ENCODE data around the gene PLEKHD1.
"Not testable (repeated sequence)": the region's sequence is repeated elsewhere in the genome, so short reads cannot be mapped to it uniquely, and the experiment has no call there.

Gene PLEKHD1

DNA sequence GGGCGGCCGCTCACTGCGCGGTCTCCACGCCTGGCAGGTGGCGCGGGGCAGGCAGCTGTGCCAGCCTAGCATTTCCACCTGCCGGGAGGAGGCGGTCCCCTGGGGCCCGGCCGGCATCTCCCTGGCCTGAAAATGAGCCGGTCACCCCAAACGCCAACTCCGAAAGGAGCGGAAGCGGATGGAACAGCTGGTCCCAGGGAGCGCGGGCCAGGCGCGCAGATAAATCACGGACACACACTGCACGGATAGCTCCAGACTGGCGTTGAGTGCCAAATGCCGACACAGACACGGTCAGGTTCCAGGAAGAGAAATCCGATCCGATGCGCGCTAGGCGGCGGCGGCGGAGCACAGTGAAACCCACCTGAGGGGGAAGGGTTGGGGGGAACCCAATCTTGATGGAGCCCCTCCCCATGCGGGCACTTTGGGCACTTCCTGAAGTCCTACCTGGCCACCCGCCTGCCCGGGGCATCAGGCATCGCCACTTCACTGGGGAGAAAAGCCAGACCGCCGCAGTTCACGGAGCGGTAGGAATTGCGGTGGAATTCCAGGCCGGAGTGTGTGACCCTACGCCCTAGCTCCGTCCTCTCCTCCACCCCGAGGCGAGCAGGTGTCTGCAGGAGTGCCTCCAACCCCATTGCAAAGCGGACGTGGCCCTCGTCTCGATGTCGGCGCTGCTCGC is 624 bp upstream of the PLEKHD1 start:
- no peak for DNase-seq

DNA sequence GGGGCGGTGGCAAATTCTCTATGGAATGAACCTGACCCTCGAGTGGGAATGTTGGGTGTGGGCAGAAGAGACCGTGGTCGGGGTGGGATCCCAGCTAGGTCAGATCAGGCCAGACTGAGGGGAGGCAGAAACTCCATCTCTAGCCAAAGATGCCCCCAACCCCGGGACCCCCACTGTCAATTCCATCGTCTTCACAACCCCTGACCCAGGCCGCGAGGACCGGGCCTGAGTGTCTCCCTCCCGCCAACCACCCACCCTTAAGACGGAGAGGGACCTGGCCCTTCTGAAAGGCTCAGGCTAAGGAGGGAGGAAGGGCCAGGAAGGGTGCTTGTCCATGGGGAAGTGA is 760 bp downstream of the PLEKHD1 start:
- DNase-seq: no peak

DNA sequence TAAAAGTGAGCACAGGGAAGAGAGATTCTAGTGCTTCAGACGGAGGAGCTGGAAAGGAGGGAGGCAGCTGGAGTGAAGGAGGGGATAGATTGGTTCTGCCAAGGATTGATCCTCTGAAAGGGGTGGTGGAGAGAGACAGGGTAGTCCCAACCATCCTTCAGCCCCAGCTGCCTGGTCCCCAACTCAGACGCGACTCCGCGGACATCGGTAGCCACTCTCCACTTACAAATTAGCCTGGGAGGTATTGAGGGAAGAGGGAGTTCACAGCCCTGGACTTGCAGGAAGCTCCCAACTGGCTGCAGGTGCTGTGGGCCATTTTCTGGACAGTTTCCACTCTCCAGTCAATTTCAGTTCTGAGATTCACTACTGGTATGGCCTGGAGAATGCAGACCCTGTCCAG is 1.2 kb downstream of the PLEKHD1 start:
- DNase-seq: no peak

DNA sequence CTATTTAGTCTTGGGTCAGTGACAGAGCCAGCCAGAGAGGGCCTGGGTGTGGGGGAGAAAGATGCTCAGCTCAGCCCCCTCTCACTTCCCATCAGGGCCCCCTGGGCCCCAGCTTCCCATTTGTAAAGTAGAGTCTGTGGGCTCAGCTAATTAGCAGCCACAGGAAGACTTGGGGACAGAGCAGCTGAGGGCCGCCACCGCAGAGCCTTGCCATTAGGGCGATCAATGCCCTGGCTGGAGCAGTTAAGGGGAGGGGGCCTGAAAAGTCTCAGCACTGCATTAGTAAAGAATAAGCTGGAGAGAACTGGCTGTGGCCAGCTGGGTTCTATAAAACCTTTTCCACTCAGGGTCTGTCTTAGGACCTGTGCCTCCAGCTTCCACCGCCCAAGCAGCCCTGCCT is 2.7 kb downstream of the PLEKHD1 start:
- DNase-seq: no peak

DNA sequence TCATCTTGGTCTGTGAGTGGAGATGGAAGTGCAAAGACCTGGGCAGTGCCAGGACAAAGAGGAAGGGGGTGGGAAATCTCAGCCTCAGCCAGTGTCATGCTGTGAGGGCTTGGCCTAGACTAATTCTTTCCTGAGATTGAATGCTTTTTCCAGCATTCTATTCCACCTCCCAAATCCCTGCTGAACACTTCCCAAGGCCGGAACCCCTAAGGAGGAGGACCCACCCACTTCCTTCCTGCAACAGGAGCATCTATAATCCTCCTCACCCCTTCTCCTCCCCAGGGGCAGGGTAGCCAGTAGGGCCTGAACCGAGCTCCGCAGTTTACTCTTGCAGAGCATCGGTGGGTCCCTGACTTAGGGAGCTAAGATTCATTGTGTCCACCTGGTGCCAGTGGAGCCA is 3.2 kb downstream of the PLEKHD1 start:
- DNase-seq: no peak

DNA sequence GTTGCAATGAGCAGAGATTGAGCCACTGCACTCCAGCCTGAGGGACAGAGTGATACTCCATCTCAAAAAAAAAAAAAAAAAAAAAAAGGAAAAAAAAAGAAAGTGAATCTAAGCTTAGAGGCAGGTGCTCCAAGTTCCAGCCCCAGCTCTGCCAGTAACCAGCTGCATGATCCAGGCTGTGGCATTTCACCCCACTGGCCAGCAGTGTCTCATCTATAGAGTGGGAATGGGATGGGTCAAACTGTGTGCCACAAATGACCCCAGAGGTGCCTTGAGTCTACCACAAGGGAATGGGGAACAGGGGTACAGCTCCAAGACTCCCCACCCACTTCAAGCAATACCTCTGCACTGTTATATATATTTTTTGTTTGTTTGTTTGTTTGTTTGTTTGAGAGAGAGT is 5.0 kb downstream of the PLEKHD1 start:
- DNase-seq: no peak

DNA sequence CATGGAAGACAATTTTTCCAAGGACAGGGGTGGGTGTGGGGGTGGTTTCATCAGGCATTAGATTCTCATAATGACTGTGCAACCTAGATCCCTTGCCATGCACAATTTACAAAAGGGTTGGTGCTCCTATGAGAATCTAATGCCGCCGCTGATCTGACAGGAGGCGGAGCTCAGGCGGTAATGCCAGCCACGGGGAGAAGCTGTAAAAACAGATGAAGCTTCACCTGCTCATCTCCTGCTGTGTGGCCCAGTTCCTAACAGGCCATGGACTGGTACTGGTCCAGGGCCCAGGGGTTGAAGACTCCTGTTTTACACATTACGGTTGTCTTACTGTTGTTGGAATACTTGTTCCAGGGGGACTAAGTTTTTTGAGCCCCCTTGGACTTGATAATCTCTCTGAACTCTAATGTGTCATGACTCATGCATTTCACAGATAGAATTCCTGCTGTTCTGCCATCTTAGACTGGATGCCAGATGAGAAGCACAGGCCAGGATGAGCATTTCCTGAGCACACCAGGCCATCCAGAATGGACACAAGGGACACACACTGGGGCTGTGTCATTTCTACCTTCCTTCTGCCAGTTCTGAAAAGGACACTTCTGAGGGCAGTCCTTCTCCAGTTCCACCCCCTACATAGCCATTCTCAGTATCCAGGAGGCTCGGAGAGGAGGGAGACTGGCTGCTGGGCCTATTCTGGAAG is 5.8 kb downstream of the PLEKHD1 start:
- DNase-seq: no peak

DNA sequence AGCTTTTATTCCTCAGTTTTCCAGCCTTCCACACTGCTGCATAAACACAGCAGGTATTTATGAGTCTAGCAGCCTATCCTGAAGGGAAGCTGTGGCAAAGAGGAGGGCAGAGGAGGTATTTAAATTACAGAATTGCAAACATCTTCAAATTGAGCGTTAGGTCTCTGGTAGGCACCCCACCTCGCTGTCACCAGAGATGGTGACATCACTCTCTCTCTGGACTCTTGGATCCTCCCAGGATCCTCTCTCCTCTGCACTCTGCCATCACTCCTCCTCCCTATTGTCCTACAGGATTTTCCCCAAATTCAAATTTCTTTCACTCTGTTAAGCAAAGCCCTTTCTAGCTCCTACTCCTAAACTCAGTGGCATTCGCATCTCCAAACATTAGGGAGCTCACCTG is 6.7 kb downstream of the PLEKHD1 start:
- no peak for DNase-seq

DNA sequence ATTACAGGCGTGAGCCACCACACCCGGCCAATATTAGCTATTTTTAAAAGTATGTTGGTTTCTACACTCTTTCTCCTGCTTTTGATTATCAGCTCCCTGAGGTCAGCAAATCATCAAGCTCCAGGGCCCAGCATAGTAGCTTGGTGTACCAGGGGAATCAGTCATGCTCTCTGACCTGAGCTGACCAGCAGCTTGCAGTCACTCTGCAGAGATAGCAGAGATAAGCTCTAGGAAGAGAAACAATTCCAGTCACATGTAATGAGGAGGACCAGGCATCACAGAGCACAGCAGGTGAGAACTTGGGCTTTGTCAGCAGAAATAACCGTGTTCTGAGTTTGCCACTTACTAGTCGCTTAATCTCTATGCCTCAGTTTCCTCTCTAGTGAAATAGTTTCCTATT is 8.5 kb downstream of the PLEKHD1 start:
- DNase-seq: no peak

DNA sequence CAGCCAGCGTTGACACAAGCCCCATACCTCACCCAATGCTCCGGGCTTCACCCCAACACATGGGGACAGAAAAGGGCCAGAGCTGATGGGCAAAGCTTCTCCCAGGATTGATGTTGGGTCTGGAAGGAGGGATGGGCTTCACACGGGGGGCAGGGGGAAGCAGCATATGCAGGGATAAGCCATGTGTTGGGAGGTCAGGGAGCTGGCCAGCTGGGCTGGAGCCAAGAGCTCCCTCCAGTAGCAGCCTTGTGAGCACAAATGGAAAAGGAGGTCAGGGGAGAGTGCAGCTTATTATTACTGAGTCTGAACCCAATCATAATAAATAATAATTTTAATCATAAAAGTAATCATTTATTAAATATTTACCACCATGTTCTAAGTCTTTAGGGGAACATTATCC is 9.3 kb downstream of the PLEKHD1 start:
- DNase-seq: no peak

DNA sequence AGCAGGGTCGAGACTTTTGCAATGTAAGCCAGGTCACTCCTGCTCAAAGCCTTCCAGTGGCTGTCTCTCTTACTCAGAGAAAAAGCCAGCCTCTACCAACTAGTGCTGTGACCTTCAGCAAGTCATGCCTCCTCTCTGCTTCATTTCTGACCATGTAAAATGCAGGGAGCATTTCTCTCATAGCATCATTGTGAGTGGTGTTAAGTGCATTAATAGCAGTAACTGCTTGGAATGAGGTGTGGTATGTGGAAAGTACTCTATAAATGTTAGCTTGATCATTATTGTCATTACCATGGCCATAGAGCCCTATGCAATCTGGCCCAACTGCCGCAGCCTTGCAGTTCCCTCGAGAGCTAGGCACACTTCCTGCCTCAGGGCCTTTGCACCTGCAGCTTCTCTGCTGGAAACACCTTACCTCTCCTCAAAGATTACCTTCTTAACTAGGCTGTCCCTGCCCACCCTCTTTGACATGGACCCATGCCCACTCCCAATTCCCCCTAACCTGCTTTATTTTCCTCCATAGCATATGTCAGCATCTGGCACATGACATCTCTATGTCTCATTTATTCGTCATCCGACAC is 10.9 kb downstream of the PLEKHD1 start:
- no peak for DNase-seq

DNA sequence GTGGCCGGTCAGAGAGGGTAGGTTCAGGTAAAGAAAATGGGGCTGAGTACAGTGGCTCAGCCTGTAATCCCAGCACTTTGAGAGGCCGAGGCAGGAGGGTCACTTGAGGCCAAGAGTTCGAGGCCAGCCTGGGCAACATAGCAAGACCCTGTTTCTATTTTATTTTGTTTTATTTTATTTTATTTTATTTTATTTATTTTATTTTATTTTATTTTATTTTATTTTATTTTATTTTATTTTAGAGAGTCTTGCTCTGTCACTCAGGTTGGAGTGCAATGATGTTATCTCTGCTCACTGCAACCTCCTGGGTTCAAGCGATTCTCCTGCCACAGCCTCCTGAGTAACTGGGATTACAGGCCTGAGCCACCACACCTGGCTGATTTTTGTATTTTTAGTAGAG is 13.3 kb downstream of the PLEKHD1 start:
- DNase-seq: not testable (repeated sequence)

DNA sequence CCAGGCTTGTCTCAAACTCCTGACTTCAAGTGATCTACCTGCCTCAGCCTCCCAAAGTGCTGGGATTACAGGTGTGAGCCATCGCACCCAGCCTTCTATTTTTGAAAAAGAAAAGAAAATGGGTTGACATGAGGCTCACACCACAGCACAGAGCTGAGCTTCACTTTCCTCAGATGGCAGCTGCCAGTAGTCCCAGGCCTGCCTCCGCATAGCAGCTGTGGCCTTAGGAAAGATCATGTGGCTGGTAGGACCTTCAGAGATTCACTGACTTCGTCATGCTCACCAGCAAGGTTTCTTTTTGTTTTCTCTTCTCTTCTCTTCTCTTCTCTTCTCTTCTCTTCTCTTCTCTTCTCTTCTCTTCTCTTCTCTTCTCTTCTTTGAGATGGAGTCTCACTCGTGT is 13.8 kb downstream of the PLEKHD1 start:
- DNase-seq: not testable (repeated sequence)

DNA sequence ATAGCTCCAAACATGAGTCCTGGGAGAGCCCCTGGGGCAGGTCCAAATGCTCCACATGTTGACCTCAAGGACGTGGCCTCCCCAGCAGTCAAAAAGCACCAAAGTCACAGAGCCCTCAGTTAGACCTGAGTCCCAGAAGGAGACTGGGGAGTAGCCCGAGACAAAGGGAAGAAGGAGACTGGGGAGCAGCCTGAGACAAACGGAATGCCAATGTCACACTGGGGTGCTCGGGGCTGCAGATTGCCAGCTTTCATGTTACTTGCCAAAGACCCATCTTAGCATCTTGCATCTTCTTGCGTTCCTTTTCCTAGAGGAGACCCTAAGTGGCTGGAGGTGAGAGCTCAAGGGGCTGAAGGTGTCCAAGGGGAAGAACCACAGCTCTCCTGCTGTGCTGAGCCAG is 14.9 kb downstream of the PLEKHD1 start:
- no peak for DNase-seq

DNA sequence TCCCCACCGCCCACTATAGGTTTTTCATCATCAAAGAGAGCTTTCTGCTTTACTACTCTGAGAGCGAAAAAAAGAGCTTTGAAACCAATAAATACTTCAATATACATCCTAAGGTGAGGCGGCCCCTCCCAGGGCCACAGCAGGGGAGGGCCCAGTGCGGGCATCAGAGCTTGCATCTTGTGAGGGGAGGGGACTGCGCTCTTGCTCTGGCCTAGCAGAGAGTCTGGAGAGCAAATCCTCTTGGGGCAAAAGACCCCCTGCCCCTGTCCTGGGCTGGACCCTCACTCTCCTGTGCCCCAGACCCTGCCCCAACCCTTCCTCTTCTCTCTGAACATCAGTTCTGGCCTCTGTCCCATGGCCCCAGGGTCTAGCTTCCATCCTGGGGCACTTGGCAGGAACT is 15.6 kb downstream of the PLEKHD1 start:
- no peak for DNase-seq

DNA sequence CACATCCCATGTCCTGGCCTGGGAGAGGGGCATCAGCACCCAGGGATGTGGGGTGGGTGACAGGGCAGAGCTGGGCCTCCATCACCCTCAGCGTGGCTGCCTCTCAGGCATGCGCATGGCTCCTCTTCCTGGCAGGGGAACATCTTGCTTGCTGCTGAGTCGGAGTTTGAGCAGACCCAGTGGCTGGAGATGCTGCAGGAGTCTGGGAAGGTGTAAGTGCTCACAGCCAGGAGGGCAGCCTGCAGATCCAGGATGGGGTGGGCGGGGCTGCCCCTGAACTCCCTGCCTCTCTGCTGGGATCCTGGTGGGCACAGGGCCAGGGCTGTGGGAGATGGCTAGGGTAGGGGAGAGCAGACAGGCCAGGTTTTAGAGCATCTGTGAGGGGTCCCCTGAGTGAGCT is 16.2 kb downstream of the PLEKHD1 start:
- no peak for DNase-seq

DNA sequence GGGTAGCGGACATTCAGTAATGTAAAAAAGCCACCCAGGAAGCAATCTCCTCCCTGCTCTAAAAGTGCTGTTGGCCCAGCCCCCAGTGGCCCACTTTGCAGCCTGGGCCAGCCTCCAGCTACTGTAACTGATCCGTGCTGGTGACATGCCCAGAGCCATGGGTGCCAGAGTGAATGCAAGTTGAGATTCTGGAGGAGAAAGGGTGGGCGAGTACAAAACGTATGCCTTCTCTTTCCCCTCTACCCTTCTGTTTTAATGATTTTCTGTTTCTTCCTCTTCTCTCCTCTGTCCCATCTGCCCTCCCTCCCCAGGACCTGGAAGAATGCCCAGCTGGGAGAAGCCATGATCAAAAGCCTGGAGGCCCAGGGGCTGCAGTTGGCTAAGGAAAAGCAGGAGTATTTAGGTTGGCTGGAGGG is 16.9 kb downstream of the PLEKHD1 start:
- no peak for DNase-seq

DNA sequence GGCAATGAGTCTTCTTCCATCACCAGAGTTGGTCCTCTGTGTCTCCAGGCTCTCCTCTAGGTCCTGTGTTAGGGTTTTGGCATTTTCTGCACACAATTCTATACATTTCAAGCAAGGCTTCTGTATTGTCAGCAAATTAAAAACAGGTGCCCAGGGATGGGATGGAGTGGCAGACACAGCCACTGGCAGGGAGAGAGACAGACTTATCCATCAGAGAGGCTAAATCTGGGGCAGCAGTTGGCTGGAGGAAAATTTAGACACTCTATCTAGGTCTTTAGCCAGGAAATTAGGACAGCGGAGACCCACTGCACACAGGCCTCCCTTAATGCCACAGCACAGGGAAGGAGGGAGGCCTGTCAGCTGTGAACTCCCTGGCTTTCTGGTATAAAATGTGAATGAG is 20.2 kb downstream of the PLEKHD1 start:
- no peak for DNase-seq

DNA sequence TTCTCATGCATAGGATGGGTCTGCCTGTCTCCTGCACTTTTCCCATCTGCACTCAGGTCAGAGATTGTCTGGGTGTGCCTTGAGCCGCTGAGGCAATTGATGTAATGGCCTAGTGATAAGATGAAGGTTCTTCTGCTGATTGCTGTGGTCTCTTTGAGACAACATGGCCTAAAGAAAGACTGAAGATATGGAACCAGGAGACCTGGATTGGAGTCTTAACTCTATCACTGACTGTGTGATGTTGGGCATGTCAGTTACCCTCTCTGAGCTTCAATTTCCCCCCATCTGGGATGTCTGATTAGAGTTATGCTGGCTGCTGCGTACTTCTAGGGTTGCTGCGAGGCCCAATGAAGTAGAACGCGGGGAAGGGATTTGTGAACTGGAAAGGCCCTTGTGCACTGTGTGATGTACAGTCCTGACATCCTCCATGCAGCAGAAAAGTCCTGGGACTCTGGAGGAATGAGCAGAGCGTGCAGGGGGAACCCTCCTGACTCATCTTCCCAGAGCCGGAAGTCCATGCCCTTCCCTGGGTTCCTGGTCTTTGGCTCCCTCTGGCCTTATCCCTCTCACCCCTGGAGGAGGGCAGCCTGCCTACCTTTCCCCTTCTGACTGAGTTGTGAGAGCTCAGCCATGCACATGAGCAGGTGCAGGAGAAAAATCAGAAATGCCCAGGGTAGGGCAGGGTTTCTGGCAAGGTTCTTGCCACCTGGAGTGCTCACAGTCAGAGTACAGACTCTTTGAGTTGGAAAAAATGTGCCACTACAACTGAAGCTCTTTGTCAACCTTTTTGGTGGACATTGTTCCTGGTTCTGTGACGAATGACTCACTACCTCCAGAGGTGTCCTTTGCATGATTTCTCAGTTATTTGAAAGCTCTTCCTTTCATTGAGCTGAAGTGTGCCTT is 21.1 kb downstream of the PLEKHD1 start:
- DNase-seq: no peak

DNA sequence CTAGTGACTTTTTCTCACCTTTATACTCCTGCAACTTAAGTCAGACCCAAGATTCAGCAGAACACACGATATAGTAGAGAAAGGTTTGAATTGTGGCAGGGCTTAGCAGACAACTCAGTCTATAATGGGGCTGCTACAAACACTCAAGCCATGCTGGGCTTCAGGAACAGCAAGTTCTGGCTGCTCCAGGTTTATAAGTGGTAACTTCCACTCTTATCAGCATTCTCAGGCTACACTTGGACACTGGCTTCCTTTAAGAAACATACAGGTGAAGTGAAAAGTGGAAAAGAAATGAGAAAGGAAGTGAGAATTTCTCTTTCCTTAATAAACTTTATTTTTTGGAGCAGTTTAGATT is 21.7 kb downstream of the PLEKHD1 start:
- DNase-seq: no peak

DNA sequence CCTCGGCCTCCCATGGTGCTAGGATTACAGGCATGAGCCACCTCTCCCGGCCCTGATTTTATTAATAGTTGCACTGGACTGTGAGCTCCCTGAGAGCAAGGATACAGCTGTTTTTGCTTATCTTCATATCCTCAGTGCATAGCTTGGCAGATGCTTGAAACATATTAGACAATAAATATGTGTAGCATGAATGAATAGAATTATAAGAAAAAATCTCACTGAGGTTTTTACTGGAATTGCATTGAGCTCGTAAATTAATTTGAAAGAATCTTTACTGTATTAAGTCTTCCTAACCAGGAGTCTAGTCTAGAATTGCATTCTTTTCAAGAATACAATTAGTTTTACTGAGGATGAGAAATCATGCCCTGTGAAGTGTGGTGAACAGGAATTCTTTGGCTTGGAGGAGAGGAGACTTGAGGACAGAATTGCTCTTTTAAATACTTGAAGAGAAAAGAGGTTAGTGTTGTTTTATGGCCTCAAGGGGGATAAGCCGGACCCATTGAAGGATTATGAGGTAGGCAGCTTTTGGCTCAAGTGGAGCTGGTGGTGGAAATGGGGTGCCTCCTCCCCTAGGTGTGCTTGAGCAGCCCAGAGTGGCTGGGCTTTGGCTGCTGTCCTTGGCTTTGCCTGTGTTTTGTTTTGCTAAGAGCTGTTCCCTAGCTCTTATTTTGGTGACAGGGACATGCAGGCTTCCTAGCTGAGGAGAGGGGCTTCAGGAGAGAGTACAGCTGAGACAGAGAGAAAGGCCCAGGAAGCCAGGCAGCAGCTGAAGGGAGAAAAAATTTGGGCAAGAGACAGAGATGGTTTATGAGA is 34.0 kb downstream of the PLEKHD1 start:
- DNase-seq: no peak

DNA sequence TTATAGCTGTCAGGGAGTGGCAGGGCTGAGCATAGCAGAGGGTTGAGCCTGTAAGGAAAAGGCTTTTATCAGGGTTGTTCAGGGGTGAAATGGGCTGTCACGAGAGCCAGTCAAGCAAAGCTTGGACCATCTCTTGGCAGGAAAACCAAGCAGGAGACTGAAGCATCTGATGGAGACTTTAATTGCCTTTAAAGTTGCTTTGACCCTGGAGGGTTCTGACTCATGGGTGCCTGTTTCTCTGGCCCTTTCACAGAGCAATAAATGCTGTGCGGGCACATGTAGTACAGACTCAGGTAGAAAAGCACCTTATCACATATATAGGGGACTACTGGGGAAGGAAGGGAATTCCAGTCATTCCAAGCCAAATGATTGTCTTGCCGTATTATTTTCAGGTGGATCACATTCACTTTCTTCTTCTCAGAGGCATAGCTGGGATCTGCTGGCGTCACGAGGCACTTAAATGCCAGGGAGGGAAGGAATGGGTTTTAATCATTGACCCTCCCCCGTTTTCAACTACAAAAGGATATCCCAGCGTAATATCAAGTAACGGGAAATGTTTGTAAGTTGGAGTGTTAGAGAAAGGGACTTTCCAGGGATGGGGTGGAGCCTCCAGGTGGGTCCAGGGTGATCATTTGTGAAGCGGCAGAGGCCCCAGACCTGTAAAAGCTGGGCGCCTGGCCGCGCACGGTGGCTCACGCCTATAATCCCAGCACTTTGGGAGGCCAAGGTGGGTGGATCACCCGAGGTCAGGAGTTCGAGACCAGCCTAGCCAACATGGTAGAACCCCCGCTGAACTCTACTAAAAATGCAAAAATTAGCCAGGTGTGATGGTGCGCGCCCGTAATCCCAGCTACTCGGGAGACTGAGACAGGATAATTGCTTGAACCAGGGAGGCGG is 34.9 kb downstream of the PLEKHD1 start:
- no peak for DNase-seq

All from NCI-H2227 treated with DMSO at 0.1 percent for 48 hours (cell line).